Liver (tissue), 2 donors: Measurements from ENCODE around the gene HPCAL1.

Source experiments
- CTCF ChIP-seq: fragments of 150-350 bp; IDR thresholded peaks from 2 replicates; pipeline ENCODE4 v1.5.1; 2017; ENCODE audit warnings: improper control_type of control experiment, low read depth, low read length; ENCODE audit not compliant: missing input control
- REST ChIP-seq: IDR thresholded peaks from 2 replicates; pipeline ENCODE4 v1.6.1; 2016; ENCODE audit warnings: antibody characterized with exemption, mild to moderate bottlenecking
- donor health status: healthy.

- TF ChIP-seq CTCF (no peak), REST (no peak)
Measured at GRCh38 chr2:10303694-10304378, 1.1 kb downstream of the HPCAL1 start.
